GM11168 (cell line): ENCODE results near the gene ROMO1.

ENCODE experiments used
- in situ Hi-C: fragments of 300-500 bp; cut with MboI; formaldehyde crosslinking; loops from one replicate; pipeline ENCODE4 v1.12.0; 2022; ENCODE audit warnings: low sequenced_read_pairs; ENCODE audit not compliant: unreplicated experiment

ROMO1 gene

DNA sequence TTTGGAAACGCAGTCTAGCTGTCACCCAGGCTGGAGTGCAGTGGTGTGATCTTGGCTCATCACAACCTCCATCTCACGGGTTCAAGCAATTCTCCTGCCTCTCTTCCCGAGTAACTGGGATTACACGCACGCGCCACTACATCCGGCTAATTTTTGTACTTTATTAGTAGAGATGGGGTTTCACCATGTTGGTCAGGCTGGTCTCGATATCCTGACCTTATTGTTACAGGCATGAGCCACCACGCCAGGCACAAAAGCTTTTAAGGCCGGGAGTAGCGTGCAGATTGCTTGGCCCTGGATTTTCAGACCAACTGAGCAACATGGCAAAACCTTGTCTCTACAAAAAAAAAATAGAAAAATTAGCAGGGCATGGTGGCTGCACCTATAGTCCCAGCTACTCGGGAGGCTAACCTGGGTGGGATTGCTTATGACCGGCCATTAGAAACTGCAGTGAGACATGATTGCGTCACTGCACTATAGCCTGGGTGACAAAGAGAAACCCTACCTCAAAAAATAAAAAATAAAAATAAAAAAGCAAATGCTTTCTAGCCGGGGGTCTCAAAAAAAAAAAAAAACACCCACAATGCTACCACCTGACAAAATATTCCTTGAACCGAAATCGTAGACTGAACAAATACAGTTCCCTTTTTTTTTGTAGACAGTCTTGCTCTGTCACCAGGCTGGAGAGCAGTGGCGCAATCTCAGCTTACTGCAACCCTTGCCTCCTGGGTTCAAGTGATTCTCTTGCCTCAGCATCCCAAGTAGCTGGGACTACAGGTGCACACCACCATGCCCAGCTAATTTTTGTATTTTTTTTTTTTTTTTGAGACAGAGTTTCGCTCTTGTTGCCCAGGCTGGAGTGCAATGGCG is 27.9 kb downstream of the ROMO1 start:
- in situ Hi-C loops: no loop called here

DNA sequence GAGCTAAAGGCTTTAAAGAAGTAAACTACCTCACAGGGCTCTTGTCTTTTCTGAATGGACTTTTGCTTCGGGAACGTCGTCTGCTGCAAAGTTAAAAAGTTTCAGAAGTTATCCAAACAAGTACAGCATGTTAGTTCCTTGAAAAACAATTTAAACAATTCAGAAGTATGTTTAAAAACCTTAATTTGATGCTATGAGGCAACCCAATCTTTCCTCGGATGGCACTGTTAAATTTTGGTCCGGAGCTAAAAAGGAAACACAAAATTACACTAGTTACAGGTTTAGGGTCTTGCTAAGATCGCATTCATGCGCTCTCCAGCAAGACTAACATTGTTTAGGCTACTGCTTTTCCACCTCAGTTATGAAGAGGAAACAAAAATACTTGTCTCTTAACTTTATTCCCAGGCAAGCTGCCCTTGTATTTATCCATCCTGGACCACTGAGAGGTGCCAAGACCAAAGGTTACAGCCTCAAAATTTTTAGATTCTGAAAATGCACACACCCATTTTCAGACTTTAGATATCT is 30.1 kb downstream of the ROMO1 start:
- in situ Hi-C loops: no loop called here

DNA sequence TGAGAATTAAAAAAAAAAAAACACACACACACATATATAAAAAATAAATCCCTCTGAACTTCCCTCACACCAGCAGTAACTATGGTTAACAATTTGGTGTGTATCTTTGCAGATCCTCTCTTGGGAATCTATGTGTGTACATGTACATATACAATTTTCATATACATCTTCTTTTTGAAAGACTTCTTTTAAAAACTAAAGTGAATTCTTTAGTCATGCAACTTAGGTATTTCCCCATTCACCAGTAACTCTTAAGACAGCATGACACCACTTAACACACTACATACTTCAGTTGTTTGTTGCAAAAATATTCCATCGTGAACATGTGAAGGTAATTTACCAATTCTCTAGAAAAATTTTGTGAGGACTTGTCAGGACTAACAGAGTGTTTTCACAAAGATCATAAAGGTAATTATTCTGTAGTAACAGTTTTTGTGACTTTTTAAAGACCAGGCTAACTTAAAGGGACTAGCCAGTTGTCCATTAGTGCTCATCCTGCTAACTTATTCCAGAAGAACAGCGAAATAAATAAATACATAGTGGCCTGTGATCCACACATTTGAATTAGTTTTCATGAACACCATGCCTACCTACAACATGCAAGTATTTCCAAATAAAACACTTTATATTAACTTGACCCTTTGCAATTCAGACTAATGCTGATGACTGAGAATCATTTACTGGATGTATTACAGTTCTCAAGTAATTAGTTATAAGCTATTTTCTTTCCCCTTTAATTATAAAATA is 30.8 kb downstream of the ROMO1 start:
- in situ Hi-C loops: no loop called here

GRCh38 chr20:35730583-35731468 is 31.6 kb downstream of the ROMO1 start:
- in situ Hi-C loops: no loop called here

DNA sequence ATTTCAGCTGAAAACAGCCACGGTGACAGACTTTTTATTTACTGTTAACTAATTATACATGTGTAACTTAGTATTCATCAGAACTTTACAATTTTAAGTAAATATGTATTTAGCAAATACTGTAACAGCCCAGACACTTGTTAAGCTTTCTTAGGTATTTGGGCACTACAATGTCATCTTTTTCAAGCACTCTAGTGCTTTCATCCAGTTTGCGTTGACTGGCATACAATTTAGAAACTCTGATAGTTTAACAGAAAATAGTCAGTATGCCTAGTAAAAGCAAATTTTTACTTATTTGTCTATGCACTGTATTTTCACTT is 32.2 kb downstream of the ROMO1 start:
- in situ Hi-C loops: no loop called here

DNA sequence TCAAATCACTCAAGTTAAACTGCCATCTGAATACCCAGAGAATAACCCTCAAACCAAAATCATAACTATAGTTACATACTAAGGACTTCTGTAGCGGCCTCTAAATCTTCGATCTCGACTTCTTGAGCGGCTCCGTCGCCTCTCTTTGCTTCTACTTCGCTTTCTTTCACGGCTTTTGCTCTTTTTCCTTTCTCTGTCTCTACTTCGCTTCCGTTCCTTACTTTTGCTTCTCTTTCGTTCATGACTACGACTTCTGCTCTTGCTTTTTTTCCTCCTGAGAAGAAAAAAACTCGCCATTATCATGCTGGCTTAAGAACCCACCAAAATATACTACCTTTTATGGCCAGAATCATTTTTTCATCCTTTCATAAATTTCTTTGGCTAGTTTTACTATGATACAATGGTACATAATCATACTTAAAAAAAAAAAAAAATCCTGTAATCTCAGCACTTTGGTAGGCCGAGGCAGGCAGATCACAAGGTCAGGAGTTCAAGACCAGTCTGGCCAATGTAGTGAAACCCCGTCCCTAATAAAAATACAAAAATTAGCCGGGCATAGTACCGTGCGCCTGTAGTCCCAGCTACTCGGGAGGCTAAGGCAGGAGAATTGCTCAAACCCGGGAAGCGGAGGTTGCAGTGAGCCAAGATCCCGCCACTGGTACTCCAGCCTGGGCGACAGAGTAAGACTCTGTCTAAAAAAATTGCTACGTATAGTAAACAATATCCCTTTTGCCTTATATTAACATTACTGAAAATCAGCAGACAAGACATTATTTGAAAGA is 32.8 kb downstream of the ROMO1 start:
- in situ Hi-C loops: no loop called here

DNA sequence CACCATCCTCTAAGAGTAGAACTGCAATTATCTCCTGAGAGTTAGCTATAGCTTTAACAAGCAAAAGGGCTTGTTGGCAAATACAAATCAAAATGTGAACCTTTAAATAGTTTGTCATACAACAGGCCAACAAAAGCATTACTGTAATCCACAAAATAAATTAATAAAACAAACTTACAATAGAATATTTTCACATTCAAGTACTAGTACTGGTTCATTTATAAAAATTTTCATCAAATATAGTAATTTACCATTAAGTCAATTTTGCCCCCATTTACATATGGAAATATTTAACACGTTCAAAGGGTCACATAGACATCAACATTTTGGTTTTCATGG is 33.4 kb downstream of the ROMO1 start:
- in situ Hi-C loops: no loop called here

- in situ Hi-C loops: no loop called here
These were observed 35.2 kb downstream of the ROMO1 start for GRCh38 chr20:35734374-35734773.

DNA sequence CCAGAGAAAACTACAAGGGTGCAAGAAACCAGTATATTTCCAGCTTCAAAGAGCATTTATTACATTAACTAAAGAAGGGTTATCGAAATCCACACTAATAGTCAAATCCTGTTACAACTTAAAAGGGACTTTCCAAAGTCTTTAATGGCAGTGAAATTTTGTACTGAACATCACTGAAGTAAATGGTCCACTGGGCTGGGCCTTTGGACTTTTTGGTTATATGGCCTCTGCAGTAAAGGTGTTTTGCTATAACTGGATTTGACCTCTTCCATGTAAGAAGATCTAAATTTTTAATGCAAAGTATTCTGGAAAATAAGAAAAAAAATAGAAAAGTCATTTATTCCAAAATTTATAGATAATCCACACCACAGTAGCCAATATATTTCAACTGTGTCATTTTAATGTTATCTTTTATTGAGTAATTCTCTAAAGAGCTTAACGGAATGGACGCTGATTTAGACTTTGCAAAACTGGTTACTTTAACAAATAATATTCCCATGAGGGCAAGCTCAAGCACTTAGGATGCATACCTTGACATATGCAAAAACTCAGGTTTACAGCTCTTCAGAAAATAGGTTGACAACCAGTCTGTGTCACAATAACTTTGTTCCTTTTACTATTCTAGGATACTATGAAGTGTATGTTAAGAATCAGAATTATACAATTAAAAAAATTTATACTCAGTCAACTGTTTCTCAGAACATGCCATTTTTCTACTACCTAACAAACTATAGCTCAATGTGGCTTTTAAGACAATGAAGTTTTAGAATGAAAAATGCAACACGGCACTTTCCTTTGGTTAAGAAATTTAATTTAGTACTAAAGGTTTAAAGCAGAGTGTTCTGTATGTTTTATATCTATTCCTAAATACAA is 35.8 kb downstream of the ROMO1 start:
- in situ Hi-C loops: no loop called here

- in situ Hi-C loops: no loop called here
These were observed 36.7 kb downstream of the ROMO1 start for GRCh38 chr20:35735826-35736470.

DNA sequence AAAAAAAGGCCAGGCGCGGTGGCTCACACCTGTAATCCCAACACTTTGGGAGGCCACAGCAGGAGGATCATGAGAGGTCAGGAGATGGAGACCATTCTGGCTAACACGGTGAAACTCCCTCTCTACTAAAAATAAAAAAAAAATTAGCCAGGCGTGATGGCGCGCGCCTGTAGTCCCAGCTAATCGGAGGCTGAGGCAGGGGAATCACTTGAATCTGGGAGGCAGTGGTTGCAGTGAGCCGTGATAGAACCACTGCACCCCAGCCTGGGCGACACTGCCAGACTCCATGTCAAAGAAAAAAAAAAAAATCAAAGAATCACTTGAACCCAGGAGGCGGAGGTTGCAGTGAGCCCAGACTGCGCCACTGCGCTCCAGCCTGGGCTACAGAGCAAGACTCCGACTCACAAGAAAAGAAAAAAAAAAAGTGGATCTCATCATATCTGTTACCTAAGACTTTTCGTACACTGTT is 38.7 kb downstream of the ROMO1 start:
- in situ Hi-C loops: no loop called here

DNA sequence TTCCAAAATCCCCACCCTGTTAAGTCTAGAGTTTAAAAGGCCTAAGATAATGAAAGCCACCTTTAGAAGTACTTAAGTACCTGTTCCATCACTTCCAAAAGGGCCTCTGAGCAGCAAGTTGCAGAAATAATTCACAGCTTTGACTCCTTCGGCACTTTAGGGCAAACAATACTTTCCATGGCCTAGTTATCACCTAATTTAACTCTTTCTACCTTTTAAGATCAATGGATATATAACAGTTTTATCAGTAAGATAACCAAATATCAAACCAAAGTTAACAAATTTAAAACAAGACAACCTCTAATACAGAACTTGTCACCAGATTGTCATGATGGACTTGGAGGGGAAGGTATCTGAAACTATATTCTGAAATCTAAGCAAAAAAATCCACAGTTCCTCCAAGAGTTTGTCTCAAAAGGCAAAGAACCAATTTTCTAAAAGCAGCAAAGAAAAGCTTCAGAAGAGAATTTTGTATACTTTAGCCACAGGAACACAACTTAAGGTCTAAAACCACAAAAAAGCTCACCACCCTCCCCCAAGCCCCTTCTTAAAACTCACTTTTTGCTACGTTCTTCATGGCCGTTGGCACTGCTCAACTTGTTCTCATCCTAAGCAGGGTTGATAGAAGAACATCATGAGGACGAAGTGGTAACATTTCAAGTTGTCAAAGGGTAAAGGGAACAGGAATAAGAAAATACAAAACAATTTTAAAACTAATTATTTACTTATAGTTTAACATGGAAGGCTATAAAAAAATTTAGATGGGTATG is 39.4 kb downstream of the ROMO1 start:
- in situ Hi-C loops: no loop called here

DNA sequence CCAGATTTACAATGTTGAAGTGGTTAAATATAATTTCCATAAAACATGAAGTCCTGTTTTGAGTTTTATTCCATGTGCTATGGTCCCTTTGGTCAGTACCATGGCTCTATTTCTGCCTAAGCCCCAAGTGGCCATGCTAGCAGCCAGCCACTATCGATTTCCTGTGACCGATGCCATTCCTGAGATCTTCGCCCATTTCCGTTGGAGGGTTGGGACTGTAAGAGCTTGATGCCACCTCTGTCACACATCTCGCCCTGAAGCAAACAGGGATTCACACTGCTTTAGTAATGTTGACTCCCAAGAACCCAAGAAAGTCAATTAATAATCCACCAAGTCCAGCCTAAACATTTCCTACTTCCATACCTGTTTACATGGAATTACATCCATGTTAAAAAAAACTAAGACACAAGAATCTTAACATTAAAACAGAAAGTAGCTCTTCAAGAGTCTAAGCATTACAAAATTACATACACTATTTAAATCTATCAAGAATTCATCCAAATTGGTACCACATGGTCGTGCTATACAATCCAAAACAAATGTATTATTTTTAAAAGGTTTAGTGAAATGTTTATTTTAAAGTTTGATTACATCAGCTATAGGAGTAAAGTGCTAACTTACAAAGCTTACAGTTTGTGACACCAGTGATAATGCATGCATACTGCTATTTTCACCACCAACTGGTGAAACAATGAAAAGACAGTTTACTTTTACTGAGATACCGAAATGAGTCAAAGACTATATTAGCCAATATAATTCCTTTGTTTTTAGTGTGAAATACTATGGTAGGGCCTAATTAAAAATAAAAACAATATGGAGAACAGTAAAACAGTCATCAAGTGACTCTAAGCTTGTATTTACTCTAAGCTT is 40.3 kb downstream of the ROMO1 start:
- in situ Hi-C loops: no loop called here

GRCh38 chr20:35741892-35742740 is 42.9 kb downstream of the ROMO1 start, which contains the start of gene RBM39:
Gene RBM39, minus strand, starts transcription at chr20:35742260. Its CDS starts 1,386 bp downstream, at chr20:35740874.
- in situ Hi-C loops: no loop called here

GRCh38 chr20:35742741-35743523 is 43.7 kb downstream of the ROMO1 start:
- in situ Hi-C loops: no loop called here
